Measurements from ENCODE around the gene CRPPA. TPM values are rescaled to one million over a fixed set of nuclear protein-coding genes. Genes with fewer than 3 reads are reported as not detected.
"Not testable (repeated sequence)": the region's sequence is repeated elsewhere in the genome, so short reads cannot be mapped to it uniquely, and the experiment has no call there.

CRPPA gene
- total RNA-seq, 1 donor from 2014 or later: 3.9 TPM

DNA sequence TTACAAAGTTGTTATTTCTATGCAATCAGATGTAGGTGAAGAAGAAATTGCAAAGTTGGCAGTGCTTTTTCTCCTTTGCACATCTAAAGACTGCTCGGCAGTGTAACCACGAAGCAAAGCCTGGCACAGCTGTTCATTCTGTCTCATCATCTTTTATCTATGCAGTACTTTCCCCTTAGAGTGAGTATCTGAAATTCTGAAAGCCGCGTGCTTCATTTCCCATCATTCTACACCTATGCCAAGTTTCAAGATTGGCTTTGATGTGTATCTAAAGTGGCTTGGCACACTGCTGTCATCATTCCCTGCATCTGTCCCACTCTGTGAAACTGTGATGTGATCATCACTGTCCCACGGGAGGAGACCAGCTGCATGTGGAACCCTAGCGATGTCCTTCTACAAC is 29.0 kb upstream of the CRPPA start:
- TF ChIP-seq, protein P1, sequence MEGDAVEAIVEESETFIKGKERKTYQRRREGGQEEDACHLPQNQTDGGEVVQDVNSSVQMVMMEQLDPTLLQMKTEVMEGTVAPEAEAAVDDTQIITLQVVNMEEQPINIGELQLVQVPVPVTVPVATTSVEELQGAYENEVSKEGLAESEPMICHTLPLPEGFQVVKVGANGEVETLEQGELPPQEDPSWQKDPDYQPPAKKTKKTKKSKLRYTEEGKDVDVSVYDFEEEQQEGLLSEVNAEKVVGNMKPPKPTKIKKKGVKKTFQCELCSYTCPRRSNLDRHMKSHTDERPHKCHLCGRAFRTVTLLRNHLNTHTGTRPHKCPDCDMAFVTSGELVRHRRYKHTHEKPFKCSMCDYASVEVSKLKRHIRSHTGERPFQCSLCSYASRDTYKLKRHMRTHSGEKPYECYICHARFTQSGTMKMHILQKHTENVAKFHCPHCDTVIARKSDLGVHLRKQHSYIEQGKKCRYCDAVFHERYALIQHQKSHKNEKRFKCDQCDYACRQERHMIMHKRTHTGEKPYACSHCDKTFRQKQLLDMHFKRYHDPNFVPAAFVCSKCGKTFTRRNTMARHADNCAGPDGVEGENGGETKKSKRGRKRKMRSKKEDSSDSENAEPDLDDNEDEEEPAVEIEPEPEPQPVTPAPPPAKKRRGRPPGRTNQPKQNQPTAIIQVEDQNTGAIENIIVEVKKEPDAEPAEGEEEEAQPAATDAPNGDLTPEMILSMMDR (IDR thresholded peaks at IDR 0.05; ENCODE audit: insufficient read depth, low read depth, low read length): no peak
- TF ChIP-seq EZH2 (IDR thresholded peaks at IDR 0.05; ENCODE audit: insufficient read depth, low read length): no peak
- H3K4me3 ChIP-seq (ENCODE audit: insufficient read depth, low read depth, low read length): no peak overlapping the region
- H3K9ac ChIP-seq (ENCODE audit: low read length): no peak overlapping the region
- H3K4me2 ChIP-seq (ENCODE audit: low read length): no peak overlapping the region
- DNase-seq (ENCODE audit: low read depth): no peak
- H3K27me3 ChIP-seq (ENCODE audit: insufficient read depth, low read length): no peaks in the 10 kb centered on the region
- H3K4me3 Mint-ChIP-seq (ENCODE audit: unreplicated experiment): no peak overlapping the region
- no peak overlapping the region for H3K27ac ChIP-seq (ENCODE audit: low read depth, low read length)
- no peaks in the 10 kb centered on the region for H3K36me3 Mint-ChIP-seq (ENCODE audit: low read depth, unreplicated experiment)
- H3K4me1 ChIP-seq (ENCODE audit: insufficient read depth, low read length): no peaks in the 10 kb centered on the region
- no peaks in the 10 kb centered on the region for H4K20me1 ChIP-seq (ENCODE audit: insufficient read depth, low read length)
- H3K4me1 Mint-ChIP-seq (ENCODE audit: low read depth, unreplicated experiment): no peaks in the 10 kb centered on the region
- H3K79me2 ChIP-seq (ENCODE audit: insufficient read depth, low read length): no peaks in the 10 kb centered on the region
- no peaks in the 10 kb centered on the region for H3K27me3 Mint-ChIP-seq (ENCODE audit: low read depth, unreplicated experiment)
- FAIRE-seq: no peak
- no peak overlapping the region for H2AFZ ChIP-seq (ENCODE audit: low read depth, low read length)
- H3K9me3 Mint-ChIP-seq (ENCODE audit: unreplicated experiment): no peaks in the 10 kb centered on the region
- no peak overlapping the region for H3K27ac Mint-ChIP-seq (ENCODE audit: unreplicated experiment)
- H3K36me3 ChIP-seq (ENCODE audit: insufficient read depth, low read length): no peaks in the 10 kb centered on the region
- no peaks in the 10 kb centered on the region for H3K9me3 ChIP-seq (ENCODE audit: insufficient read depth, low read depth, low read length)

DNA sequence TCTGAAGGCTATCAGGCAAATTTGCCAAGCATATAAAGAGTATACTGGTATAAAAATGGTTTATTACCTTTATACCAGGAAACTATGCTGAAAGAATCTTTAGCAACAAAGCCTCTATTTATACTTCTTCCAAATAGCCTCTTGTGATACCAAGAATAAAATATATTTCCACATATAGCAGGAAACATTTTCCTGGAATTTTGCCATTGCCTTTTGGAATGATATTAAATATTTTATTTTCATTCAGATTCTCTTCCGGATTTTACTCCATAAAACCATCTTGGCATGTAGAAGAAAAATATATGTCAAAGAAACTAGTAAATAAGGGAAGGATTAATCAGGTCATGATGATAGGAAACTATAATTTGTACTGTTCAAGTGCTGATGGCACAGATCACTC is 26.5 kb upstream of the CRPPA start:
- Histone ChIP-seq H3K9ac (ENCODE audit: low read length) (no peak overlapping the region), H3K4me1 (ENCODE audit: insufficient read depth, low read length) (no peaks in the 10 kb centered on the region), H3K27ac (ENCODE audit: low read depth, low read length) (no peak overlapping the region), H3K9me3 (ENCODE audit: insufficient read depth, low read depth, low read length) (no peaks in the 10 kb centered on the region), H3K4me3 (ENCODE audit: insufficient read depth, low read depth, low read length) (no peak overlapping the region), H4K20me1 (ENCODE audit: insufficient read depth, low read length) (no peaks in the 10 kb centered on the region), H3K4me2 (ENCODE audit: low read length) (no peak overlapping the region), H3K79me2 (ENCODE audit: insufficient read depth, low read length) (no peaks in the 10 kb centered on the region), H3K36me3 (ENCODE audit: insufficient read depth, low read length) (no peaks in the 10 kb centered on the region), H3K27me3 (ENCODE audit: insufficient read depth, low read length) (no peaks in the 10 kb centered on the region), H2AFZ (ENCODE audit: low read depth, low read length) (no peak overlapping the region)
- no peak for FAIRE-seq
- no peaks in the 10 kb centered on the region for H3K4me1 Mint-ChIP-seq (ENCODE audit: low read depth, unreplicated experiment)
- no peaks in the 10 kb centered on the region for H3K9me3 Mint-ChIP-seq (ENCODE audit: unreplicated experiment)
- H3K36me3 Mint-ChIP-seq (ENCODE audit: low read depth, unreplicated experiment): no peaks in the 10 kb centered on the region
- no peak for DNase-seq (ENCODE audit: low read depth)
- no peaks in the 10 kb centered on the region for H3K27me3 Mint-ChIP-seq (ENCODE audit: low read depth, unreplicated experiment)
- TF ChIP-seq EZH2 (IDR thresholded peaks at IDR 0.05; ENCODE audit: insufficient read depth, low read length): no peak
- TF ChIP-seq, protein P1 (IDR thresholded peaks at IDR 0.05; ENCODE audit: insufficient read depth, low read depth, low read length): no peak
- no peak overlapping the region for H3K4me3 Mint-ChIP-seq (ENCODE audit: unreplicated experiment)
- H3K27ac Mint-ChIP-seq (ENCODE audit: unreplicated experiment): no peak overlapping the region

DNA sequence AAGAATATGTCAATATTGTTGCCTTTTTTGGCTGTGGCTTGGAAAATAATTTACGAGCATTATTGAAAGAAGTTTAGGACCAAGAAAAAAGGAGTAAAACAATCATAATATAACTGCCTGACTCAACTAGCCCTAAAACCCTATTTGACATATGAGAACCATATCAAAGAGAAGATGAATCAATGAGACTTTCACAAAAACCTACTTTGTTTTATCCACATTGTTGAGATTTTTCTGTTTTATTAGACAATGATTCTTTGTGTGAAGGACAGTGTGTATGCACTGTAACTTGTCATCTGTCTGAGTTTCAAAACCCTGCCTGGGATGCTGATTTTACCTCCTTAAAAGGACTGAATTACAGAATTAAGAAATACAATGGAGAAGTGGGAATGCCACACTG is 25.2 kb upstream of the CRPPA start:
- H3K27me3 Mint-ChIP-seq (ENCODE audit: low read depth, unreplicated experiment): no peaks in the 10 kb centered on the region

DNA sequence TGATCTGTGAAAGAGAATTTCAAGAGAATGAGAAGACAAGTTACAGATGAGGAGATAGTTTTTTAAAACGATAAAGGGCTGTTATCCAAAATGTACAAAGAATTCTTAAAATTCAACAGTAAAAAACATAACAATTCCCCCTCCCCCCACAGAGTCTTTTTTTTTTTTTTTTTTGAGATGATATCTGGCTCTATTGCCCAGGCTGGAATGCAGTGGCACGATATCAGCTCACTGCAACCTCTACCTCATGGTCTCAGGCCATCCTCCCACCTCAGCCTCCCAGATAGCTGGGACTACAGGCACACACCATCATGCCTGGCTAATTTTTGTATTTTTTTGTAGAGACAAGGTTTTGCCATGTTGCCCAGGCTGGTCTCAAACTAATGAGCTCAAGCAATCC is 22.5 kb upstream of the CRPPA start:
- H3K4me1 ChIP-seq (ENCODE audit: insufficient read depth, low read length); H4K20me1 ChIP-seq (ENCODE audit: insufficient read depth, low read length); H2AFZ ChIP-seq (ENCODE audit: low read depth, low read length); H3K79me2 ChIP-seq (ENCODE audit: insufficient read depth, low read length); H3K36me3 Mint-ChIP-seq (ENCODE audit: low read depth, unreplicated experiment); H3K36me3 ChIP-seq (ENCODE audit: insufficient read depth, low read length); DNase-seq (ENCODE audit: low read depth); H3K27me3 Mint-ChIP-seq (ENCODE audit: low read depth, unreplicated experiment); H3K9me3 Mint-ChIP-seq (ENCODE audit: unreplicated experiment); H3K4me1 Mint-ChIP-seq (ENCODE audit: low read depth, unreplicated experiment); H3K4me2 ChIP-seq (ENCODE audit: low read length); FAIRE-seq; H3K4me3 Mint-ChIP-seq (ENCODE audit: unreplicated experiment); H3K9ac ChIP-seq (ENCODE audit: low read length); H3K9me3 ChIP-seq (ENCODE audit: insufficient read depth, low read depth, low read length); H3K27me3 ChIP-seq (ENCODE audit: insufficient read depth, low read length); H3K27ac Mint-ChIP-seq (ENCODE audit: unreplicated experiment); H3K4me3 ChIP-seq (ENCODE audit: insufficient read depth, low read depth, low read length); H3K27ac ChIP-seq (ENCODE audit: low read depth, low read length): not testable (repeated sequence)

More for the DNA sequence above, 25.2 kb upstream of the CRPPA start:
- H3K4me1 ChIP-seq (ENCODE audit: insufficient read depth, low read length): no peaks in the 10 kb centered on the region
- Mint-ChIP-seq H3K27ac (ENCODE audit: unreplicated experiment) (no peak overlapping the region), H3K9me3 (ENCODE audit: unreplicated experiment) (no peaks in the 10 kb centered on the region), H3K4me1 (ENCODE audit: low read depth, unreplicated experiment) (no peaks in the 10 kb centered on the region), H3K36me3 (ENCODE audit: low read depth, unreplicated experiment) (no peaks in the 10 kb centered on the region), H3K4me3 (ENCODE audit: unreplicated experiment) (no peak overlapping the region)
- no peak overlapping the region for H3K9ac ChIP-seq (ENCODE audit: low read length)
- no peaks in the 10 kb centered on the region for H4K20me1 ChIP-seq (ENCODE audit: insufficient read depth, low read length)
- no peaks in the 10 kb centered on the region for H3K79me2 ChIP-seq (ENCODE audit: insufficient read depth, low read length)
- H3K27me3 ChIP-seq (ENCODE audit: insufficient read depth, low read length): no peaks in the 10 kb centered on the region
- TF ChIP-seq, protein P1 (IDR thresholded peaks at IDR 0.05; ENCODE audit: insufficient read depth, low read depth, low read length): no peak
- no peak for TF ChIP-seq EZH2 (IDR thresholded peaks at IDR 0.05; ENCODE audit: insufficient read depth, low read length)
- FAIRE-seq (no peak), DNase-seq (ENCODE audit: low read depth) (no peak)
- no peak overlapping the region for H2AFZ ChIP-seq (ENCODE audit: low read depth, low read length)
- no peak overlapping the region for H3K27ac ChIP-seq (ENCODE audit: low read depth, low read length)
- H3K4me3 ChIP-seq (ENCODE audit: insufficient read depth, low read depth, low read length): no peak overlapping the region
- no peak overlapping the region for H3K4me2 ChIP-seq (ENCODE audit: low read length)
- no peaks in the 10 kb centered on the region for H3K36me3 ChIP-seq (ENCODE audit: insufficient read depth, low read length)
- H3K9me3 ChIP-seq (ENCODE audit: insufficient read depth, low read depth, low read length): no peaks in the 10 kb centered on the region
